NCI-H524 (cell line): ENCODE measurements around the gene HSD17B12.
"Not testable (repeated sequence)": the region's sequence is repeated elsewhere in the genome, so short reads cannot be mapped to it uniquely, and the experiment has no call there.

Experiments
- DNase-seq, 2 experiments: peaks; one replicate each; lab custom pipeline; 2025; lab: John Stamatoyannopoulos, UW

HSD17B12 gene

GRCh38 chr11:43680521-43681400, at the start of gene HSD17B12:
Gene HSD17B12, plus strand, starts transcription at chr11:43680738. Its CDS starts 90 bp downstream, at chr11:43680828.
- DNase-seq = peak; percentile 98

- no peak for DNase-seq
These were observed 48.8 kb upstream of the HSD17B12 start for GRCh38 chr11:43631732-43632131.

- no peak for DNase-seq
These were observed 48.4 kb upstream of the HSD17B12 start for GRCh38 chr11:43632181-43632580.

- DNase-seq = no peak
These were observed 41.8 kb upstream of the HSD17B12 start for GRCh38 chr11:43638717-43639116.

GRCh38 chr11:43639224-43639623, 41.3 kb upstream of the HSD17B12 start:
- no peak for DNase-seq

DNA sequence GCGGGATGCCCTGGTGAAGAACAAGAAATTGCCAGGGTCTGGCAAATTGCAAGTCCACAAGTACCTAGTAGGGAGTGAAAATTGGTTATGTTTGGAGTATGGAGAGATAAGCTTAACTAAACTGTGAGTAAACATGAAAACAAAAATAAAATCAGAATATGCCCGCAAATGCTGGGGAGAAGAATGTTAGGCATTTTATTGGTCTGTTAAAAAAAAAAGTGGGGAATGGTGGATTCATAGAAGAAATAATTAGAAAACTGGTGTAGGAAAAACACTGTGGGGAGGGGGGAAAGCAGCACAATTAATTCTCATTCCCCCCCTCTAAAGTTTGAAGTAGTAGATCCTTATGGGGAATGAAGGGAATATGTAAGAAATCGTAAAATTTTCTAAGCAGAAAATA, 40.6 kb upstream of the HSD17B12 start:
- DNase-seq = no peak

- peak; percentile 54 to 77 for DNase-seq
These were observed 36.5 kb upstream of the HSD17B12 start for GRCh38 chr11:43643898-43644620.

GRCh38 chr11:43644621-43645299, 35.8 kb upstream of the HSD17B12 start:
- no peak for DNase-seq

DNA sequence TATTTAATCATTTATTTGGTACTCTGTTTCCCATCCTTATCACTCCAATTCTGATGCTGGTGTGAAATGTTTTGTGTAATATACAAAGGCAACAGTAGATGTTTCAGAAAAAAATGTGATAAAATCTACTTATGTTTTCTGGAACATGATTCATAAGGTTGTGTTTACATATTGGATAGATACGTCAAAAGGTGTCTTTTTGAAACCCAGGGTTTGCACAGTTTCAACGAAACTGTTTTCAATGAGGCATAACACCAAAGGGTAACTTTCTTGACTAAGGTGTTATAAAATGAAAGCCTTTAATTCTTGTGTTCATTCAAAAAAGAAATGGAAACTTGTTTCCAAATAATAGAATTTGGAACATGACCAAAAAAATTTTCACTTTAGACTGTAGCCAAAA, 33.8 kb upstream of the HSD17B12 start:
- no peak for DNase-seq

DNA sequence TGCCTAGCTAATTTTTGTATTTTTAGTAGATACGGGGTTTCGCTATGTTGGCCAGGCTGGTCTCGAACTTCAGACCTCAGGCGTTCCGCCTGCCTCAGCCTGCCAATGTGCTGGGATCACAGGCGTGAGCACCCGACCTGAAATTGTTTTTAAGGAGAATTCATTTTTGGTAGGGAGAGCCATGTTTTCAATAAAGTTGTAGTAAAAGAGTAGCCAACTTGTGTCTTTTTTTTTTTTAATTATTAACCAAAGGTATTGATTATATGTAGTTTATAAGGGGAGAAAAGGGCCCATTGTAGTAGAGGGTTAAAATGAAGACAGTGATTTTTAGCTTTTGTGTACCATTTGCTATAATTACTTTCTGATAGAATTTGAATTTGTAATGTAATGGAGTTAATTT, 31.6 kb upstream of the HSD17B12 start:
- DNase-seq = no peak

DNA sequence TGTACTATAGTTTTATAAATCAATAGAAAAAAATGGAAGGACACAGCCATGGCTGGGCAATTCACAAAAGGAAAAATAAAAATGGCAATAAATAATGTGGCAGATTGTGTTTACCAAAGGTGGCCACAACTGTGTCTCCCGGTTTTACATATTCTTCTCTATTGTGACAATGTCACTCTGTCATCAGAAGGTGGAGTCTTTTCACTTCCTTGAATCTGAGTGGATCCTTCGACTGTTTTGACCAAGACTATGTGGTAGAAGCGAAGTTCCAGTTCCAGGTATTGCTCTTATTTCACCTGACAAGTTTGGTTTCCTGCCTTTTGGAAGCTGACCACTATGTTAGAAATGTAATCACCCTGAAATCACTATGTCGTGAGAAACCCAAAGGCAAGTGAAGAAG, 31.0 kb upstream of the HSD17B12 start:
- no peak for DNase-seq

DNA sequence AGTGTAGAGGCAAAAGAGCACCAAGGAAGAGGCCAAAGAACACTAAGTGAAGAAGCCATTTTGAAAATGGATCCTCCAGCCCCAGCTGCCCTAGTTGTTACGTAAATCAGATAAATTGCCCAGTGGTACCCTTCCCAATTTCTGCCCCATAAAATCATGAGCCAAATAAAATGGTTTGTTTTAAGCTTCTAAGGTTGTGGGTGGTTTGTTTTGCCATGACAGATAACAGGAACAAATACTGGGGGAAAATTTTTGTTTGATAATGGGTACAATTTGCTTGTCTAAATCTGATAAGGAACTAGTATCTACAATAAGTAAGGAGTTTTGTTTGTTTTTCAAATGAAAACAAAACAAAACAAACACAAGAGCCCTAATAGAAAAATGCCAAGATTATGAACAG, 30.6 kb upstream of the HSD17B12 start:
- DNase-seq = no peak

DNA sequence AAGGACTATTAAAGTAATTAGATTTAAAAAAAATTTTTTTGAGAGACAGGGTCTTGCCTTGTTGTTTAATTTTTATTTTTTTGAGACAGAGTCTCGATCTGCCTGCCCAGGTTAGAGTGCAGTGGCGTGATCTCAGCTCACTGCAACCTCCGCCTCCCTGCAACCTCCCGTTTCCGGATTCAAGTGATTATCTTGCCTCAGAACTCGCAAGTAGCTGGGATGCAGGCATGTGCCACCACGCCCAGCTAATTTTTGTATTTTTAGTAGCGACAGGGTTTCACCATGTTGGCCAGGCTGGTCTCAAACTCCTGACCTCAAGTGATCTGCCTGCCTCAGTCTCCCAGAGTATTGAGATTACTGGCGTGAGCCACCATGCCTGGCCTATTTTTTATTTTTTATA, 17.5 kb upstream of the HSD17B12 start:
- DNase-seq = not testable (repeated sequence)

- no peak for DNase-seq
These were observed 16.2 kb upstream of the HSD17B12 start for GRCh38 chr11:43664295-43664694.

DNA sequence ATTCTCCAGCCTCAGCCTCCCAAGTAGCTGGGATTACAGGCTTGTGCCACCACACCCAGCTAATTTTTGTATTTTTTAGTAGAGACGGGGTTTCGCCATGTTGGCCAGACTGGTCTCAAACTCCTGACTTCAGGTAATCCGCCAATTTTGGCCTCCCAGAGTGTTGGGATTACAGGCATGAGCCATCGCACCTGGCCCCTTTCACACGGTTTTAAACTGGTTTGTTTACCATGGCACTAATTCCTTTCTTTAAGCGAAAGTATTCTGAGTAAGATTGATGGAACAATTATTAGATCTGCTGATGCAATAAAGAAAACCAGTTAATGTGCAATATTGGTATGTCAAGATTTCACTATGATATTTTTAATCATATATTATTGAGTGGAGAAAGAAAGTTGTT, 9.3 kb upstream of the HSD17B12 start:
- not testable (repeated sequence) for DNase-seq

DNA sequence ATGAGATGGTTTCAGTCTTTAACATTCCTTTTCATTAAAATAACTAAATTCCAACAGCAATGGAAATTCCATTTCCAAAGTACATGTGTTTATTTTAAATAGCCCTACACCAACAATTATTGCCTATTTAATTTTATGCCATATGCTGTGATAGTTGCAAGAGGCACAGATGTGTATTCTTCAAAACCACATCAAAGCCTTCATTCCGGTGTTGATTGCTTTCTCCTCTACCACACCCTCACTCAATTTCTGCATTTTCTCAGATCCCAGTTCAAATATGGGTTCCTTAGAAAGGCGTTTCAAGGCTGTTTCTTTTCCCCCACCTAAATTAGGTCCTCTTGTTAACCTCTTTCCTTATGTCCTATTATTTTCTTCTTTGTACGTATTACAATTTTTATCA, 6.0 kb upstream of the HSD17B12 start:
- no peak for DNase-seq

GRCh38 chr11:43676933-43677332, 3.6 kb upstream of the HSD17B12 start:
- DNase-seq = no peak

DNA sequence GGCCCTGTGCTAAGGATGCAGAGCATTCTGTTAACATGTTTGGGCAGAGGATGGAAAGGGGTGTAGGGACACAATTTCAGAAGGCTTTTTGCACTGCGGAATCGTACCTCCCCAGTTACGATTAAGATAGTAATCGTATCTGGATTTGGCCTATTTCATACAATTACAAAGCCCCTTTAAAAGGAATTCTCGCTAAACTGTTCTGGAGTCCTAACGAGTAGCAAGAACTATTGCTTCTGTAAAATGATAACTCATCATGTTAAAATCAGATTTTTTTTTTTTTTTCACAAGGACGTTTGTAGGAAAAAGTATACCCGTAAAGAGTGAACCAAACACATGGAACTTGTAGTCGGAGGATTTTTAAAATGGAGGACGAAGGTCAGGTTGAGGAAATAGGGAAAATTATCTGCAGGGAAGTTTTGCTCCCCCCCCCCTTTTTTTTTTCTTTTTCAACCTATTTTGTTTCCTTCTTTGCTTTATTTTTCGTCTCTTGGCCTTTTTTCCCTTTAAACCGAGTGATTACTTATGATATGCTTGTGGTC, 934 bp downstream of the HSD17B12 start:
- peak in 1 of 2 experiments; percentile 32 for DNase-seq

GRCh38 chr11:43682081-43682480, 1.5 kb downstream of the HSD17B12 start:
- not testable (repeated sequence) for DNase-seq

DNA sequence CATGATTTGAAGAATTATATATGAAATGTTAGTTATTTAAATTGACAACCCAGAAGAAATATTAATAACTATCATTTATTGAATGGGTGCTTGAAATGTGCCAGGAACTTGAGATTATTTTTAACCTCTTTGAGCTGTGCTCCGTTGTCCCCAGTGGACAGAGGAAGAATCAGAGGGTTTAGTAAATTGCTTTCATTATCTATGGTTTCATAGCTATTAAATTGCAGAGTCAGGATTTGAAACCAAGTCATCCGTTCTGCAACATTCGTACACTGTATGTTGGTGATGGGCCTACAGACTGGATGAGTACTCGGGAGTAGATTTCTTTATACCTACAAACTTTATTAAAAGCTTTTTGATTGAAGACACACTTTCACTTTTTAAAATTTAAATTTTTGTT, 4.9 kb downstream of the HSD17B12 start:
- no peak for DNase-seq

DNA sequence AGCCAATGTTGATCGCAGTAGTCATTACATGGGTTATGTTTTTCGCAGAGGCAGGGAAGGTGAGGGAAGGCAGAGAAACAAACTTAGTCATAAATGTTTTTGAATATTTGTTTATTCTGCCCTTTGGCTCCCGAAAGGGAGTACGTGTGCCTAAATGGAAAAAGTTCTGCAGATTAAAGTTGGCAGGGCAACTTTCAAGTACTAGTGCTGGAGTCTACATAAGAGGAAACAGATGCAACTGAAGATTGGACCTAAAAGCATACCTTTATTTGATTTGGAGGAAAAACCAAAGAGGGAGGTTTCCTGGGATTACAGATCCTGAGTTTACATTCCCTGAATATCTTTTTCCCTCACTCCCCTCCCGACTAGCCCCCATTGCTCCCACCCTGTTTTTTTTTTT, 5.7 kb downstream of the HSD17B12 start:
- DNase-seq = no peak

GRCh38 chr11:43687120-43687791, 6.7 kb downstream of the HSD17B12 start:
- DNase-seq = no peak
